ENCODE data around the gene CCDC154.

DNA sequence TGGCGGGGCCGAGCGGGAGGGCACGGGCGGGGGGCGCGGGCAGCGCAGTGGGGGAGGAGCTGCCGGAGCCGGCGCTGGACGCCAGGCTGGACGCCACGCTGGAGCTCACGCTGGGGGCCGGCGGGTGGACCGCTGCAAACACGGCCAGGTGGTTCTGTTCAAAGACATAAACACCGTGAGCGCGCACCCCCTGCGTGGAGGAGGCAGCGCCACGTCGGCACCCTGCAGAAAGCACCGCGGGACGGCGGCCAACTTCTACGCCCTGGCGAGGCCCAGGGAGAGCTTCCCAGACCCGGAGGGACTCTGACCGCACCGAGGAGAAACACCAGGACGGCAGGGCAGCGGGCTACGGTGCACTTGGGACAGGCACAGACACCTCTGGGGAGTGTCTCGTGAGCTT, 59.1 kb downstream of the CCDC154 start:
- TF ChIP-seq, protein P1, sequence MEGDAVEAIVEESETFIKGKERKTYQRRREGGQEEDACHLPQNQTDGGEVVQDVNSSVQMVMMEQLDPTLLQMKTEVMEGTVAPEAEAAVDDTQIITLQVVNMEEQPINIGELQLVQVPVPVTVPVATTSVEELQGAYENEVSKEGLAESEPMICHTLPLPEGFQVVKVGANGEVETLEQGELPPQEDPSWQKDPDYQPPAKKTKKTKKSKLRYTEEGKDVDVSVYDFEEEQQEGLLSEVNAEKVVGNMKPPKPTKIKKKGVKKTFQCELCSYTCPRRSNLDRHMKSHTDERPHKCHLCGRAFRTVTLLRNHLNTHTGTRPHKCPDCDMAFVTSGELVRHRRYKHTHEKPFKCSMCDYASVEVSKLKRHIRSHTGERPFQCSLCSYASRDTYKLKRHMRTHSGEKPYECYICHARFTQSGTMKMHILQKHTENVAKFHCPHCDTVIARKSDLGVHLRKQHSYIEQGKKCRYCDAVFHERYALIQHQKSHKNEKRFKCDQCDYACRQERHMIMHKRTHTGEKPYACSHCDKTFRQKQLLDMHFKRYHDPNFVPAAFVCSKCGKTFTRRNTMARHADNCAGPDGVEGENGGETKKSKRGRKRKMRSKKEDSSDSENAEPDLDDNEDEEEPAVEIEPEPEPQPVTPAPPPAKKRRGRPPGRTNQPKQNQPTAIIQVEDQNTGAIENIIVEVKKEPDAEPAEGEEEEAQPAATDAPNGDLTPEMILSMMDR (IDR thresholded peaks at IDR 0.05; ENCODE audit: insufficient read depth, low read length, poor library complexity, severe bottlenecking), result no peak
- TF ChIP-seq EZH2phosphoT487 (conservative IDR thresholded peaks at IDR 0.05; ENCODE audit: low read length), result no peak
